BE2C (cell line): ENCODE data around the gene TRIM13.
"Not testable (repeated sequence)": the region's sequence is repeated elsewhere in the genome, so short reads cannot be mapped to it uniquely, and the experiment has no call there.

Experiments
- DNase-seq: peaks from one replicate; pipeline ENCODE4 v3.0.0-alpha.2; 2020
- H3K27me3 ChIP-seq: fragments of 250-450 bp; sonication (Bioruptor Pico); 2 replicates; pipeline ENCODE4 v1.5.1; 2020; ENCODE audit warnings: mild to moderate bottlenecking
- H3K36me3 ChIP-seq: fragments of 250-450 bp; sonication (Bioruptor Pico); 2 replicates; pipeline ENCODE4 v1.5.1; 2020; ENCODE audit warnings: mild to moderate bottlenecking
- H3K4me1 ChIP-seq: fragments of 250-450 bp; sonication (Bioruptor Pico); 2 replicates; pipeline ENCODE4 v1.5.1; 2020
- H3K4me3 ChIP-seq: 2 replicates; pipeline ENCODE4 v1.5.1; 2011; ENCODE audit warnings: low read depth, low read length
- H3K9me3 ChIP-seq: fragments of 250-450 bp; sonication (Bioruptor Pico); 2 replicates; pipeline ENCODE4 v1.5.1; 2020
- CTCF ChIP-seq: IDR thresholded peaks from 2 replicates; pipeline ENCODE4 v1.5.1; 2012; ENCODE audit warnings: mild to moderate bottlenecking, low read depth, low read length

The TRIM13 gene

DNA sequence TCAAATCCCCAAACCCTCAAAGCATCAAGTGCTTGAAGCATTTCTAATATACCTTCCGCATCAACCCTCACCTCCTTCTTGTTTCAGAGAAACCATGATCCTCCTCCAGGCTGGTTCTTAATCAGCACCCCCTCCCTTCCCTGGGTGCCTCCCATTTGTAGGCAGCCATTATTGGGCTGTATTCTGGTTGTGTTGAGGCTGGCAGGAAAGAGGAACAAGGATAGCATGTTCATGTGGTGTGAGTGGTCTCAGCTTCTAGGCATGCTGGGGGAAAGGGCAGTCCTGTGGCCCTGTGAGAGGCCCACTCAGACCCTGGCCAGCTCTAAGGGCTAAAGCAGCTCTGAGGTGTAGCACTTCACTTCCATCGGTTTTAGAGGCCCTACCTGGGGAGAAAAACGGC lies 18.9 kb upstream of the TRIM13 start:
- Histone ChIP-seq H3K4me3 (no peak overlapping the region), H3K4me1 (no peaks in the 10 kb centered on the region), H3K27me3 (no peaks in the 10 kb centered on the region), H3K36me3 (no peaks in the 10 kb centered on the region), H3K9me3 (no peaks in the 10 kb centered on the region)
- no peak for DNase-seq
- TF ChIP-seq CTCF = no peak

- no peak for TF ChIP-seq CTCF
- no peaks in the 10 kb centered on the region for H3K4me1 ChIP-seq
These were observed 16.6 kb upstream of the TRIM13 start for GRCh38 chr13:49980266-49980665.

DNA sequence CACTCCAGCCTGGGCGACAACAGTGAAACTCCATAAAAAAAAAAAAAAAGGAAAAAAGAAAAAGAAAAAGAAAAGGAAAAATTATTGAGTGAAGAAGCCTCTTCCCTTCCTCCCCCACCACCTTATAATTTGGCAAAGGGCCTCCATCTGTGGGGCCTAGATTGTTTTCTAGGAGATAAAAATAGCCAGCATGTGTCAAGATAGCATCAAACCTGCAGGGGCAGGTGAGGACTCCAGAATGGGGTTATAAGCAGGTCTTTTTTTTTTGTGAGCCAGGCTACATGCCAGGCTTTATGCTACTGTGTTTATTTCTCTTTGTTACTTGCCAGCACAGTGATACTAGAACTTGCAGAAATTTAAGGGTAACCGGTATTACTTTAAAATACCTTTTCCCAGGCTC lies 11.7 kb upstream of the TRIM13 start:
- no peak for TF ChIP-seq CTCF
- Histone ChIP-seq H3K9me3 (no peaks in the 10 kb centered on the region), H3K36me3 (no peaks in the 10 kb centered on the region), H3K27me3 (no peaks in the 10 kb centered on the region), H3K4me3 (no peak overlapping the region), H3K4me1 (no peaks in the 10 kb centered on the region)
- DNase-seq = no peak

More at GRCh38 chr13:49980266-49980665, 16.6 kb upstream of the TRIM13 start:
- DNase-seq = no peak
- Histone ChIP-seq H3K4me3 (no peak overlapping the region), H3K36me3 (no peaks in the 10 kb centered on the region), H3K27me3 (no peaks in the 10 kb centered on the region), H3K9me3 (no peaks in the 10 kb centered on the region)

DNA sequence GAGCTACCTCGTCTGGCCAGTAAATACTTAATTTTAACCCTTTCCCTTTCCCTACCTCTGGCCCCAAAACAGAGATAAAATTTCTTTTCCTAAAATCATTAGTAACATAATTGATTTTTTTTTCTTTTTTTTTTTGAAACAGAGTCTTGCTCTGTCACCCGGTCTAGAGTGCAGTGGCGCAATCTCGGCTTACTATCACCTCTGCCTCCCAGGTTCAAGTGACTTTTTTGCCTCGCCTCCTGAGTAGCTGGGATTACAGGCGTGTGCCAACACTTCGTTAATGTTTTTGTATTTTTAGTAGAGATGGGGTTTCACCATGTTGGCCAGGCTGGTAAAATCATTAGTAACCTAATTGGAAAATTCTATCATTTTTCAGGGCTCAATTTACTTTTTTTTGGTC lies 10.4 kb upstream of the TRIM13 start:
- no peak for TF ChIP-seq CTCF
- no peak for DNase-seq
- no peaks in the 10 kb centered on the region for H3K36me3 ChIP-seq
- H3K4me1 ChIP-seq = no peaks in the 10 kb centered on the region
- H3K27me3 ChIP-seq = no peaks in the 10 kb centered on the region
- H3K4me3 ChIP-seq = no peak overlapping the region
- no peaks in the 10 kb centered on the region for H3K9me3 ChIP-seq

DNA sequence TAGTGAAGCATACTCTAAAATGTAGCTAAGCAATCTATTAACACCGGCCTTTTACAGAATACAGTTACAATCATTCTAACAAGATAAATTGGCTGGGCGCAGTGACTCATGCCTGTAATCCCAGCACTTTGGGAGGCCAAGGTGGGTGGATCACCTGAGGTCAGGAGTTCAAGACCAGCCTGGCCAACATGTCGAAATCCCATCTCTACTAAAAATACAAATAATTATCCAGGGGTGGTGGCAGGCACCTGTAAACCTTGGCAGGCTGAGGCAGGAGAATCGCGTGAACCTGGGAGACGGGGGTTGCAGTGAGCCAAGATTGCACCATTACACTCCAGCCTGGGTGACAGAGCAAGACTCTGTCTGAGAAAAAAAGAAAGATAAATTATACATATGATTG lies 6.2 kb upstream of the TRIM13 start:
- H3K36me3 ChIP-seq, H3K4me3 ChIP-seq, H3K27me3 ChIP-seq, DNase-seq, H3K9me3 ChIP-seq, H3K4me1 ChIP-seq: not testable (repeated sequence)

DNA sequence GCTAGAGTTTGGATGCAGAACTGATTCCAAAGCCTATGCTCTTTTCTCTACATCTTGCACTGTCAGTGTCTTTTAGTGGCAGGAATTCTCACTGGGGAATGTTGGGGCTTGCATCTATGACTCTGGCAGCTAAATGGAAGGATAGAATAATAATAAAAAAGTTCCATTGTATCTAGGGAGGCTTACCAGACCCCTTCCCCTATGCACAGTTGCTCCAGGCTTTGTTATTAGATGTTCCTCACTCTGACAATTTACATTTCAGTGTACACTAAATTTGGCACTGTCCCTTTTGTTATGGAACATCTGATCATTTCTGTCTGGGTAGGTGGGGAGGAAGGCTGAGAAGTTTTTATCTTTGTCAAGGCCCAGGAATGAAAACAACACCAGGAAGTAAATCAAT lies 3.7 kb upstream of the TRIM13 start:
- DNase-seq = no peak
- no peaks in the 10 kb centered on the region for H3K4me1 ChIP-seq
- TF ChIP-seq CTCF = no peak
- H3K36me3 ChIP-seq = peaks cover 4% of the 10 kb centered on the region
- no peak overlapping the region for H3K4me3 ChIP-seq
- no peaks in the 10 kb centered on the region for H3K9me3 ChIP-seq
- no peaks in the 10 kb centered on the region for H3K27me3 ChIP-seq

DNA sequence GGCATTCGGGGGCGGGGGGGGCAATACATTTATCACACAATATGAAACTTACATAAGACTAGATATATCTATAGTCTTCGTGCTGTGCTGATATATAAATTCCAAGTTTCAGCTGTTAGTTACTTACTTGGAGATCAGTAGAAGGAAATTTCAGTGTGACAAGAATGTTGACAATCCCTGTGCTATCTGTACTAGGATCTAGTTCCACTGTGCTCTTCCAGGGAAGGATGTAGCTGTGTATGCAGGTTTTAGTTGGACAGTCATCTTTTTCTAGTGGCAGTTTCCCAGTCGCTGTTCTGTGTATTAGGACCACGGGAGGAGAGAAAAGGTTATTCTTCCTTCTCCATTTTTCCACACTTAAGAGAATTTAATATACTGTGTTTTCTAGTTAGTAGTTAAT lies 3.2 kb upstream of the TRIM13 start:
- no peaks in the 10 kb centered on the region for H3K4me1 ChIP-seq
- no peaks in the 10 kb centered on the region for H3K27me3 ChIP-seq
- H3K9me3 ChIP-seq = no peaks in the 10 kb centered on the region
- no peak for TF ChIP-seq CTCF
- no peak for DNase-seq
- no peak overlapping the region for H3K4me3 ChIP-seq
- peaks cover 9% of the 10 kb centered on the region for H3K36me3 ChIP-seq
